Lung (tissue), 12 donors: ENCODE measurements around the gene ADAM23. TPM values are rescaled to one million over a fixed set of nuclear protein-coding genes. Genes with fewer than 3 reads are reported as not detected.

Experiments
- ATAC-seq: fragments of 200-7000 bp; cut with Tn5 transposase; one replicate; pipeline ENCODE4 v1.9.1; 2020; ENCODE audit warnings: moderate number of reproducible peaks; ENCODE audit not compliant: insufficient read depth, low FRiP score
- DNase-seq, 3 donors: peaks; one replicate each; pipeline ENCODE4 v3.0.0-alpha.2; 2013 to 2017
- H3K27ac ChIP-seq, 2 donors: one replicate each; pipeline ENCODE4 v1.5.1; 2013; ENCODE audit warnings: mild to moderate bottlenecking in 2 of 2, moderate library complexity in 2 of 2, control low read depth in 1 of 2, inconsistent platforms in 1 of 2, low read depth in 1 of 2, low read length in 1 of 2
- H3K27me3 ChIP-seq, 3 donors: one replicate each; pipeline ENCODE4 v1.5.1; 2013; ENCODE audit warnings: low read length in 2 of 3; ENCODE audit not compliant: control insufficient read depth in 3 of 3, insufficient read depth in 3 of 3
- H3K36me3 ChIP-seq, 4 donors: one replicate each; pipeline ENCODE4 v1.5.1; 2013; ENCODE audit warnings: low read length in 4 of 4, mild to moderate bottlenecking in 1 of 4, moderate library complexity in 1 of 4; ENCODE audit not compliant: control insufficient read depth in 4 of 4, insufficient read depth in 4 of 4
- H3K4me1 ChIP-seq, 5 donors: one replicate each; pipeline ENCODE4 v1.5.1; 2013; ENCODE audit warnings: low read length in 5 of 5, mild to moderate bottlenecking in 2 of 5, moderate library complexity in 1 of 5; ENCODE audit not compliant: control insufficient read depth in 5 of 5, insufficient read depth in 5 of 5
- H3K4me3 ChIP-seq: one replicate; pipeline ENCODE4 v1.5.1; 2013; ENCODE audit warnings: mild to moderate bottlenecking, control low read depth, moderate library complexity
- H3K9ac ChIP-seq, 2 donors: one replicate each; pipeline ENCODE4 v1.5.1; 2013; ENCODE audit warnings: low read length in 2 of 2, control low read depth in 1 of 2; ENCODE audit not compliant: insufficient read depth in 1 of 2
- H3K9me3 ChIP-seq, 4 donors: one replicate each; pipeline ENCODE4 v1.5.1; 2013; ENCODE audit warnings: low read length in 3 of 4, mild to moderate bottlenecking in 1 of 4, moderate library complexity in 1 of 4; ENCODE audit not compliant: control insufficient read depth in 4 of 4, insufficient read depth in 3 of 4
- CTCF ChIP-seq: IDR thresholded peaks from 2 replicates; pipeline ENCODE4 v1.5.1; 2012; ENCODE audit warnings: mild to moderate bottlenecking; ENCODE audit errors: control extremely low read depth, extremely low read depth
- WGBS, 2 donors: extraction: QIAGEN DNeasy Blood & Tissue Kit; methylation state at CpG; one replicate each; pipeline ENCODE4 v1.1.7; 2013; 5-methylcytosine and 5-hydroxymethylcytosine counted together
- polyA plus RNA-seq, 2 donors: library from polyadenylated mRNA; stranded (reverse); fragments of 200-250 nt; gene quantifications; one replicate each; pipeline ENCODE4 v1.2.1, GENCODE V29; 2013
- total RNA-seq, 2 donors: library from RNA; depleted of rRNA in 1 of 2; stranded (reverse); fragments of >200 nt in 1 of 2; gene quantifications; one replicate each; pipeline ENCODE4 v1.2.1, GENCODE V29; 2014 to 2021
- donor health status: control.
- donor health status: control.
- donor health status: Bipolar disorder and iron deficiency.
- donor health status: healthy.
- donor health status: DM: yes; HTN: yes; CAD: no.

The ADAM23 gene
- total and polyA plus RNA-seq, 4 donors = 0.57 to 1.7 (median 1.2) TPM

DNA sequence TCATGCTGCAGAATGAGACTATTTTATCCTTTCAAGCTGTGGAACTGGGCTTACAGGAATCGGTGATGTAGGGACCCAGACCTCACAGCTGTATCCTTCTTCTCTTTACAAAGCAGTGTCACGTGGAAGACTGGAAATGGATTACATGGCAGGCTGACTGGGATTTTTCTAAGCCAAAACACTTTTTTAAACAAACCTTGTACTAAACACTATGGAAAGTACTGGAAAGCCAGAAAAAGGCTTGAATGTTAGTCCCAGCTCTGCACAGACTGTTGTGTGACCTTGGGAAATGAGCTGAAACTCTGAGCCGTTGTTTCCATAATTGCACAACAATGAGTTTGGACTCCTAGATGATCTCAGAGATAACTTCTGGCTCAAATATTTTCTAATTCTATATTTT lies 7.6 kb upstream of the ADAM23 start:
- Histone ChIP-seq H3K9ac (no peak overlapping the region), H3K27ac (no peak overlapping the region), H3K27me3 (peaks cover 6 to 8% (median 6%) of the 10 kb centered on the region in 3 donors), H3K9me3 (peaks cover 0 to 3% (median 0%) of the 10 kb centered on the region in 4 donors), H3K4me1 (peaks cover 0 to 3% (median 0%) of the 10 kb centered on the region in 5 donors), H3K36me3 (no peaks in the 10 kb centered on the region), H3K4me3 (no peak overlapping the region)
- DNase-seq (peak in 1 of 3 donors; percentile 23), ATAC-seq (no peak)
- WGBS, 2 donors = 34 to 44% methylated on average over 3 of the region's 3 CpGs
- TF ChIP-seq CTCF = no peak

DNA sequence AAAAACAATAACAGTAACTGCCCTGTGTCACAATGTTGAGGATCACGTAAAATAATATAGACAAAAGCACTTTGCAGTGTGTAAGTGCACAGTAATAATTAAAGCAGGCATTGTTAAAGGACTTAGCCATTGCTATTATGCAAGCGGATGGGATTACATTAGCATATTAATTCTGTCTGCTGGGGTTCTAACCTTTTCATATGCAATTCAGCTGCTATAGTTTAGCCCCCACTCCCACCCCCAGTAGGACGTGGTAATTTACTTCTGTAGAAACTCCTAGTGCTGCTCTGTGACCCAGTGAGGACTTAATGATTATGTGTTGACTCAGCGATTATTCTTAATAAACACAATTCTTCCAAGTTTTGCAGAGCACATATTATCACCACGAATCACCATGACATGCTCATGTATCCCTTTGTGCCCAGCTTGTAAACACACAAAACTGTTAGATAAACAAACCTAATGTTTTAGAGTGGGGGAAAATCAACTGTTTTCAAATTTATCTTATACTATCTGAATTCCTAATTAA lies 5.1 kb upstream of the ADAM23 start:
- Histone ChIP-seq H3K36me3 (no peaks in the 10 kb centered on the region), H3K4me3 (no peak overlapping the region), H3K27ac (no peak overlapping the region), H3K4me1 (peaks cover 0 to 9% (median 3%) of the 10 kb centered on the region in 5 donors), H3K9me3 (peaks cover 0 to 3% (median 0%) of the 10 kb centered on the region in 4 donors), H3K9ac (no peak overlapping the region), H3K27me3 (peaks cover 6 to 26% (median 19%) of the 10 kb centered on the region in 3 donors)
- no peak for ATAC-seq
- 66 to 78% methylated on average over 5 of the region's 5 CpGs for WGBS, 2 donors
- no peak for TF ChIP-seq CTCF
- peak in 2 of 3 donors; percentile 22 to 34 for DNase-seq

DNA sequence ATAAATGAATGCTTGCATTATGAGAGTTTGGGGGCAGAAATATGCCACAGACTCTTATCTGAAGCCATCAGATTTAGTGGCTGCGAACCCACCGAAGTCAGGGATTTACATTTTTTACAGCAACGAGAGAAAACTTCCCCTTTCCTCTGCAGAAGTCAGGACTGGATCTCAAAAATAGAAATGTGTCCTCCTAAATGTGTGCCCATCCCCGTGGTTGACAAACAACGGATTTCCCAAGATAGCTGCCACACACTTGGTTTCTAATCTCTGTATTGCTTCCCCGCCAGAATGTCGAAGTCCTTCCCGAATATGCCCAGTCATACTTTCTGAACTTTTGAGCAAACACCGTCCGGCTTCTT lies 879 bp upstream of the ADAM23 start:
- no peak overlapping the region for H3K27ac ChIP-seq
- ATAC-seq = no peak
- peaks cover 6 to 42% (median 31%) of the 10 kb centered on the region in 3 donors for H3K27me3 ChIP-seq
- peaks cover 0 to 5% (median 0%) of the 10 kb centered on the region in 4 donors for H3K9me3 ChIP-seq
- no peak overlapping the region for H3K4me3 ChIP-seq
- H3K36me3 ChIP-seq = no peaks in the 10 kb centered on the region
- H3K9ac ChIP-seq = no peak overlapping the region
- no peak for TF ChIP-seq CTCF
- DNase-seq = no peak
- WGBS, 2 donors = 5% methylated on average over 10 of the region's 10 CpGs
- H3K4me1 ChIP-seq = peaks cover 0 to 14% (median 3%) of the 10 kb centered on the region in 5 donors
